NB4 (cell line): ENCODE data around the gene ABI3.

Experiments
- MYC ChIP-seq: IDR thresholded peaks from 2 replicates; pipeline ENCODE4 v1.6.1; 2011; ENCODE audit warnings: low read depth, low read length
- POLR2A ChIP-seq: IDR thresholded peaks from 2 replicates; pipeline ENCODE4 v1.6.1; 2011; ENCODE audit warnings: mild to moderate bottlenecking; ENCODE audit not compliant: insufficient read length; ENCODE audit errors: extremely low read depth
- TF ChIP-seq, protein P1 (sequence below): IDR thresholded peaks from one replicate; pipeline ENCODE4 v1.5.1; 2012; ENCODE audit warnings: low read depth, low read length
- TF ChIP-seq, protein P2 (sequence below): IDR thresholded peaks from 2 replicates; pipeline ENCODE4 v1.6.1; 2011; ENCODE audit warnings: low read depth, low read length

DNA sequence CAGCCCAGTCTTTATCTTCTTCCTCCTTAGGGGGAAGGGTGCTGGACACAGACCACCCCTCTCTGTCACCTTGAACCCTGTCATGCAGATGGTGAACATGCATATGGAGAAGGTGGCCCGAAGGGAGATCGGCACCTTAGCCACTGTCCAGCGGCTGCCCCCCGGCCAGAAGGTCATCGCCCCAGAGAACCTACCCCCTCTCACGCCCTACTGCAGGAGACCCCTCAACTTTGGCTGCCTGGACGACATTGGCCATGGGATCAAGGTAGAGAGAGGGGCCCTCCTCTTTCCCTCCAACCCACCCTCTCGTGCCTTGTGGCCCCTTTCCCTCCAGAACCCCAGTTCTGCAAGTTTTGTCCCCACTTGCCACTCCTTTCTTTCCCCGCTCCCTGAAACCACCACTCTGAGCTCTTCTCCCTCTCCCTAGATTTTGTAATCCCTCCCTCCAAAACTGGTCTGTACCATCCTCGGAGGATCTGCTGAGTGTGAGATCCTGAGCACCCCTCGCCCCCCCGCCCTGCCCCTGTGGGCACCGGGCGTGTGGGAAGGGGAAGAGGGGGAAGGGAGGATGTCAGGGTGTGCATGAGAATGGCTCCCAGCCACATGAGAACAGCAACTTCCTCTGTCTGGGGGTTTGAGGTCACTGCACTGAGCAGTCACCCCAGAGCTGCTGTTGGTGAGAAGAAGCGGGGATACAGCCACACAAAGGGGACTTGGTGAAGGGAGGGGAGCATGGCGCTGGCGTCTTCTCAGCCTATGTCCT, 7.3 kb downstream of the ABI3 start:
- TF ChIP-seq, protein P1, sequence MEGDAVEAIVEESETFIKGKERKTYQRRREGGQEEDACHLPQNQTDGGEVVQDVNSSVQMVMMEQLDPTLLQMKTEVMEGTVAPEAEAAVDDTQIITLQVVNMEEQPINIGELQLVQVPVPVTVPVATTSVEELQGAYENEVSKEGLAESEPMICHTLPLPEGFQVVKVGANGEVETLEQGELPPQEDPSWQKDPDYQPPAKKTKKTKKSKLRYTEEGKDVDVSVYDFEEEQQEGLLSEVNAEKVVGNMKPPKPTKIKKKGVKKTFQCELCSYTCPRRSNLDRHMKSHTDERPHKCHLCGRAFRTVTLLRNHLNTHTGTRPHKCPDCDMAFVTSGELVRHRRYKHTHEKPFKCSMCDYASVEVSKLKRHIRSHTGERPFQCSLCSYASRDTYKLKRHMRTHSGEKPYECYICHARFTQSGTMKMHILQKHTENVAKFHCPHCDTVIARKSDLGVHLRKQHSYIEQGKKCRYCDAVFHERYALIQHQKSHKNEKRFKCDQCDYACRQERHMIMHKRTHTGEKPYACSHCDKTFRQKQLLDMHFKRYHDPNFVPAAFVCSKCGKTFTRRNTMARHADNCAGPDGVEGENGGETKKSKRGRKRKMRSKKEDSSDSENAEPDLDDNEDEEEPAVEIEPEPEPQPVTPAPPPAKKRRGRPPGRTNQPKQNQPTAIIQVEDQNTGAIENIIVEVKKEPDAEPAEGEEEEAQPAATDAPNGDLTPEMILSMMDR = no peak
- TF ChIP-seq, protein P2, sequence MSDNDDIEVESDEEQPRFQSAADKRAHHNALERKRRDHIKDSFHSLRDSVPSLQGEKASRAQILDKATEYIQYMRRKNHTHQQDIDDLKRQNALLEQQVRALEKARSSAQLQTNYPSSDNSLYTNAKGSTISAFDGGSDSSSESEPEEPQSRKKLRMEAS = peak; percentile 64
- no peak for TF ChIP-seq POLR2A
- peak; percentile 77 for TF ChIP-seq MYC
